ENCODE results near the gene TUNAR.

The TUNAR gene

DNA sequence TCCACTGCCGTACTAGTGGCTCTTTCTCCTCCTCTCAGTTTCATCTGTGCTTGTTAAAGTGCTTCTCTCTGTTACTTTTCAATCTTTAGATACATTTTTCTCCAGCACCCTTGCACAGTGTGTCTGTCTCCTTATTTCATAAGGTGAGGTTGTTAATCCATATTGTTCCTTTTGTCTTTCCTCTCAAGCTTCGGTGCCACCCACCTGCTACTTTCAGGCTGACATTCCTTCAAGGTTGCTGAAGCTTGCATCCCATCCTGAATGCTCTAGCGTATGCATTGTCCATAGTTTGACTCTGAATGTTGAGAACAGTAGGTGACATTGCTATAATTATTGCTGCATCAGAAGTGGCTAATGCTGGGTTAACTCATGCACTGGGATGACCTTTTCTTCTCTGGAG lies 20.6 kb downstream of the TUNAR start:
- peaks cover 52% of the 10 kb centered on the region for H3K27me3 ChIP-seq
- H3K4me1 ChIP-seq: no peaks in the 10 kb centered on the region

GRCh38 chr14:95901054-95901453 lies 24.4 kb downstream of the TUNAR start:
- TF ChIP-seq, protein P1, sequence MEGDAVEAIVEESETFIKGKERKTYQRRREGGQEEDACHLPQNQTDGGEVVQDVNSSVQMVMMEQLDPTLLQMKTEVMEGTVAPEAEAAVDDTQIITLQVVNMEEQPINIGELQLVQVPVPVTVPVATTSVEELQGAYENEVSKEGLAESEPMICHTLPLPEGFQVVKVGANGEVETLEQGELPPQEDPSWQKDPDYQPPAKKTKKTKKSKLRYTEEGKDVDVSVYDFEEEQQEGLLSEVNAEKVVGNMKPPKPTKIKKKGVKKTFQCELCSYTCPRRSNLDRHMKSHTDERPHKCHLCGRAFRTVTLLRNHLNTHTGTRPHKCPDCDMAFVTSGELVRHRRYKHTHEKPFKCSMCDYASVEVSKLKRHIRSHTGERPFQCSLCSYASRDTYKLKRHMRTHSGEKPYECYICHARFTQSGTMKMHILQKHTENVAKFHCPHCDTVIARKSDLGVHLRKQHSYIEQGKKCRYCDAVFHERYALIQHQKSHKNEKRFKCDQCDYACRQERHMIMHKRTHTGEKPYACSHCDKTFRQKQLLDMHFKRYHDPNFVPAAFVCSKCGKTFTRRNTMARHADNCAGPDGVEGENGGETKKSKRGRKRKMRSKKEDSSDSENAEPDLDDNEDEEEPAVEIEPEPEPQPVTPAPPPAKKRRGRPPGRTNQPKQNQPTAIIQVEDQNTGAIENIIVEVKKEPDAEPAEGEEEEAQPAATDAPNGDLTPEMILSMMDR (IDR thresholded peaks at IDR 0.05; ENCODE audit: low read depth, low read length): no peak
- Histone ChIP-seq H3K9me3 (no peaks in the 10 kb centered on the region), H3K27me3 (peaks cover 45% of the 10 kb centered on the region), H3K4me1 (no peaks in the 10 kb centered on the region), H3K4me3 (ENCODE audit: low read depth, low read length) (no peak overlapping the region), H3K36me3 (no peaks in the 10 kb centered on the region)
- no peak for DNase-seq

More for the DNA sequence above, 20.6 kb downstream of the TUNAR start:
- Histone ChIP-seq H3K36me3 (no peaks in the 10 kb centered on the region), H3K4me3 (ENCODE audit: low read depth, low read length) (no peak overlapping the region), H3K9me3 (no peaks in the 10 kb centered on the region)
- no peak for DNase-seq
- TF ChIP-seq, protein P1 (IDR thresholded peaks at IDR 0.05; ENCODE audit: low read depth, low read length): no peak

- TF ChIP-seq, protein P1 (IDR thresholded peaks at IDR 0.05; ENCODE audit: low read depth, low read length): no peak
- H3K4me1 ChIP-seq: no peaks in the 10 kb centered on the region
- no peaks in the 10 kb centered on the region for H3K36me3 ChIP-seq
- DNase-seq: no peak
- peaks cover 35% of the 10 kb centered on the region for H3K27me3 ChIP-seq
- H3K4me3 ChIP-seq (ENCODE audit: low read depth, low read length): no peak overlapping the region
- H3K9me3 ChIP-seq: no peaks in the 10 kb centered on the region
Observed at GRCh38 chr14:95902273-95902826, 25.7 kb downstream of the TUNAR start.

DNA sequence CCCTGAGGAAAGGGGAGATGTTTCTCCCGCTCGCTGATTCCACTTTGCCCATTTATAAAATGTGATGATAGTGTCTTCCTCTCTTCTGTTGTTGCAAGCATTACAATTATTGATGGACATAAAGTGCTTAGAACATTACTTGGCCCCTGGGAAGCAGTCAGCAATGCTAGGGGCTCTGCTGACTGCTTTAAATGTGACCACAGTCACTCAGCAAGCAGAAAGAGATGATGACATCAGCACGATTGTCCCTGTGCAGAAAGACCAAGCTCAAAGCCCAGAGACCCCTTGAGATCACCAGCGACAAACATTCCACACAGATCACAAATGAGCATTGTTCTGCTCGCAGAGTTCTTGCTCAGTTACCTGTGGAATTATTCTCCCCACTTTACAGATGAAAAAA lies 26.5 kb downstream of the TUNAR start:
- Histone ChIP-seq H3K4me3 (ENCODE audit: low read depth, low read length) (no peak overlapping the region), H3K36me3 (no peaks in the 10 kb centered on the region), H3K4me1 (no peaks in the 10 kb centered on the region), H3K27me3 (peaks cover 28% of the 10 kb centered on the region), H3K9me3 (no peaks in the 10 kb centered on the region)
- TF ChIP-seq, protein P1 (IDR thresholded peaks at IDR 0.05; ENCODE audit: low read depth, low read length): no peak
- DNase-seq: no peak

GRCh38 chr14:95903616-95904107 lies 27.0 kb downstream of the TUNAR start:
- TF ChIP-seq, protein P1 (IDR thresholded peaks at IDR 0.05; ENCODE audit: low read depth, low read length): no peak
- H3K27me3 ChIP-seq: peaks cover 26% of the 10 kb centered on the region
- no peak overlapping the region for H3K4me3 ChIP-seq (ENCODE audit: low read depth, low read length)

DNA sequence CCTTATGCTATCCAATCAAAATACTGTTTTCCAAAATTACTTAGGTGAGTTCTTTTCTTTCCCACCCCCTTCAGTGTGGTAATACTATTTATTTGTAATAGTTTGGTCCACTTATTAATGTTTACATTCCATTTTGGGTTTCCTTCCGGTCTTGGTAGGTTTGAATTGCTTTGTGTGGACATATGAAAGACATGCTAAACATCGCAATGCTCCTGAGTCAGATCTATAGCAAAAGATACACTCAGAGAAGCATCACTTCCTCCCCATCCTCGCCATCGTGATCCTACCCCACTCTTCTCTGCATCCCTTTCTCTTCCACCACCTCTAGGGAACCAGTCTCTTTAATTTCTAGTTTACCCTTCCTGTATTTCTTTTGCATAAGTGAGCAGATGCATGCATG lies 30.0 kb downstream of the TUNAR start:
- DNase-seq: no peak

More at GRCh38 chr14:95903616-95904107, 27.0 kb downstream of the TUNAR start:
- no peak for DNase-seq
- Histone ChIP-seq H3K4me1 (no peaks in the 10 kb centered on the region), H3K9me3 (no peaks in the 10 kb centered on the region), H3K36me3 (no peaks in the 10 kb centered on the region)

More for the DNA sequence above, 30.0 kb downstream of the TUNAR start:
- H3K9me3 ChIP-seq: no peaks in the 10 kb centered on the region
- H3K4me3 ChIP-seq (ENCODE audit: low read depth, low read length): no peak overlapping the region
- H3K27me3 ChIP-seq: peaks cover 3% of the 10 kb centered on the region
- no peaks in the 10 kb centered on the region for H3K36me3 ChIP-seq
- no peaks in the 10 kb centered on the region for H3K4me1 ChIP-seq
- TF ChIP-seq, protein P1 (IDR thresholded peaks at IDR 0.05; ENCODE audit: low read depth, low read length): no peak
